Ovary (tissue), 3 donors: ENCODE data around the gene TIRAP.

Experiments
- CTCF ChIP-seq, 3 donors: fragments of 450-650 bp in 2 of 3; fragments of 200-600 bp in 1 of 3; IDR thresholded peaks; one replicate each; pipeline versions ENCODE4 v1.5.1 to v1.8.0; 2016 to 2022; ENCODE audit warnings: antibody characterized with exemption in 3 of 3, mild to moderate bottlenecking in 1 of 3
- EP300 ChIP-seq: sonication (generic); formaldehyde crosslinking; IDR thresholded peaks from one replicate; pipeline ENCODE4 v1.6.1; 2017; ENCODE audit warnings: antibody characterized with exemption
- POLR2A ChIP-seq: fragments of 450-650 bp; IDR thresholded peaks from one replicate; pipeline ENCODE4 v1.6.1; 2017; ENCODE audit warnings: antibody characterized with exemption, mild to moderate bottlenecking, moderate library complexity
- donor health status: DM: no; HTN: no; CAD: no.

GRCh38 chr11:126341760-126342161 is 58.9 kb downstream of the TIRAP start:
- TF ChIP-seq CTCF (IDR thresholded peaks at IDR 0.05) (no peak), EP300 (no peak), POLR2A (no peak)
